A549 treated with RU486 at 1 μM for 4 hours (cell line): ENCODE measurements around the gene PSMG2. TPM values are rescaled to one million over a fixed set of nuclear protein-coding genes. Genes with fewer than 3 reads are reported as not detected.

ENCODE experiments used
- total RNA-seq: library from RNA; stranded (reverse); fragments of 200-300 nt; extraction: Qiagen RNA extraction; gene quantifications from 5 replicates; pipeline ENCODE4 v1.2.3, GENCODE V29; 2022; ENCODE audit warnings: low read depth

PSMG2 gene, protein sequence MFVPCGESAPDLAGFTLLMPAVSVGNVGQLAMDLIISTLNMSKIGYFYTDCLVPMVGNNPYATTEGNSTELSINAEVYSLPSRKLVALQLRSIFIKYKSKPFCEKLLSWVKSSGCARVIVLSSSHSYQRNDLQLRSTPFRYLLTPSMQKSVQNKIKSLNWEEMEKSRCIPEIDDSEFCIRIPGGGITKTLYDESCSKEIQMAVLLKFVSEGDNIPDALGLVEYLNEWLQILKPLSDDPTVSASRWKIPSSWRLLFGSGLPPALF
- 61.8 to 77.4 TPM (median 73.6 TPM) in 5 replicates for total RNA-seq

DNA sequence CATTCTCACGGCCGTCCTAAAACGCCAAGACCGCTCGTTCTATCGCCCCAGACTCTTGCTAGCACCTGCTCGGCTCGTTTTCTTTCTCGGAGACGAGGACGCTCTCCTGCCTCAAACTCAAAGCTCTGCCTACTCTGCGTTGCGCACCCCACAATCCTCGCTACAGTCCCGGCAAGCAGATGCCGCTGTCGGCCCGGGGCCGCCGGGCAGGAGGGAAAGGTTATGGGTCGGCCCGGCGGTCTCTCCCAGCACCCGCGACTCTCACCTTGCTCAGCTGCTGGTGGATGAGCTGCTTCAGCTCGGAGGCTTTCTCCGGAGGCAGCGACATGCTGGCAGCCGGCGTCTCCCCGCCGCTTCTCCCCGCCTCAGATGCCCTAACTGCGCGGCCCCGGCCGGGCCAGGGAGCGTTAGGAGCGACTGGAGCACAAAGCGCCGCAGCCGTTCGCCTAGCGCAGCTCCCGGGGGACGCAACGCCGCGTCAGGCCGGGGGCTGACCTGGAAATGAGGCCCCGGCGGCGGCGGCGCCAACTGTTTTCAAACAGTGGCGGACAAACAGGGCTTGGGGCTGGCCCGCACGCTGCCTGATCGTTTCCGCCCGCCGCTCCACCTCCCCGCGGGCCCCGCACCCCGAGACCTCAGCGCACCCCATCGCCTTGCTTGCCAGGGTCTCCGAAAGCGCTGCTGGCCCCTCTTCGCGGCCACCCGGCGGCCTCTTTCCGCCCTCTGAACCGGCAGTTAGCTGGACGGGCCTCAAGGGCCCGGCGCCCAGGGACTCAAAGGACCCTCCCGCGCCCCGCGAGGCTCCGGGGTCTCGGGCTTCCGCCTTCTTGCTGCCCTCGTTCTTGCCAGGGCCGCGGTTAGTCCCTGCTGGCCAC lies at the start of gene PSMG2, which contains the start of gene CEP76:
Gene PSMG2, plus strand, starts transcription at position 822 of the 875 bp plus-strand sequence. CDS start 66 bp downstream, outside the sequence.
Gene CEP76, minus strand, starts transcription at position 503 of the 875 bp plus-strand sequence. Its CDS starts 175 bp downstream, at position 328.

DNA sequence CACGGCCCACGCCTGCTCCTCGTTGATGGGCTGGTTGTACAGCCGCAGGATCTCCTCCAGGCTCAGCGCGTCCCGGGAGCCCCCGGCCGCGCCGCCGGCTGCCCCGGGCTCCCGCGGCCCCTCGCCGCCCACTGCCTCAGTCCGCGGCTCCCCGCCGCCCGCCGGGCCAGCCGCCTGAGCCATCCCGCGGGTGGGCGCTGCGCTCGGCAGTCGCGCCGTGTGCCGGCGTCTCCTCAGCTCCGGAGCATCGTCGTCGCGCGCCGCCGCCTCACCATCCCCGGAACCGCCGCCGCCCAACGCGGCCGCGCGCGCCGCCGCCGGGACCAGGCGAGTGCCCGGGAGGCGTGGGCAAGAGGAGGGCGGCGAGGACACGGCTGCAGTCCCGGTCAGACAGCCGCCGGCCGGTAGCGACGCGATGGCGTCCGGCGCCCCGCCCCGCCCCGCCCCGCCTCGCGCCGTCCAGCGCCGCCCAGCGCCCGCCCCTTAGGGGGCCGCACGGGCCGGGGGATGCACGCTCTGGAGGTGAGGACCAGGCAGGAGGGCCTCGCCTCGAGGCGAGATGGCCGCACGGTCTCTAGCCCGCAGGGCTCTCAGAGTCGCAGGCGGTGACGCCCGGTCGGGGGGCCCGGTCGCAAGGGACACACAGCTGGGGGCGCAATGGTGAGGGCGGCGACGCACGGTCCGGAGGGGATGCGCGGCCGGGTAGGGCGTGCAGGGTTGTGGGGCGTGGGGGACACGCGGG lies 45.0 kb upstream of the PSMG2 start, which contains the start of gene SPIRE1:
Gene SPIRE1, minus strand, starts transcription at position 424 of the 742 bp plus-strand sequence. Its CDS starts 241 bp downstream, at position 183.

Other genes with a start within 250 kb of the PSMG2 start
- 15.0 to 22.2 TPM (median 16.4 TPM) in 5 replicates for gene SPIRE1, start 44.9 kb upstream of the PSMG2 start, total RNA-seq
- gene CEP76, start 319 bp upstream of the PSMG2 start, total RNA-seq, result 5.6 to 8.3 TPM (median 7.8 TPM) in 5 replicates
- 20.5 to 24.4 TPM (median 22.2 TPM) in 5 replicates for gene PTPN2, start 181.2 kb downstream of the PSMG2 start, total RNA-seq
- 28.0 to 31.1 TPM (median 28.9 TPM) in 5 replicates for gene SEH1L, start 245.0 kb downstream of the PSMG2 start, total RNA-seq